Ureter (tissue), 1 donor: Measurements from ENCODE around the gene XIRP2. TPM values are rescaled to one million over a fixed set of nuclear protein-coding genes. Genes with fewer than 3 reads are reported as not detected.
"Not testable (repeated sequence)": the region's sequence is repeated elsewhere in the genome, so short reads cannot be mapped to it uniquely, and the experiment has no call there.

Experiments used
- DNase-seq: peaks from one replicate; pipeline ENCODE4 v3.0.0-alpha.2; 2020; ENCODE audit warnings: low spot score
- total RNA-seq: library from RNA; stranded (reverse); gene quantifications from one replicate; pipeline ENCODE4 v1.2.4, GENCODE V29; 2023
- donor health status: DM: yes; HTN: yes; CAD: no.

Gene XIRP2
- total RNA-seq, 1 donor from 2014 or later = 0.42 TPM

DNA sequence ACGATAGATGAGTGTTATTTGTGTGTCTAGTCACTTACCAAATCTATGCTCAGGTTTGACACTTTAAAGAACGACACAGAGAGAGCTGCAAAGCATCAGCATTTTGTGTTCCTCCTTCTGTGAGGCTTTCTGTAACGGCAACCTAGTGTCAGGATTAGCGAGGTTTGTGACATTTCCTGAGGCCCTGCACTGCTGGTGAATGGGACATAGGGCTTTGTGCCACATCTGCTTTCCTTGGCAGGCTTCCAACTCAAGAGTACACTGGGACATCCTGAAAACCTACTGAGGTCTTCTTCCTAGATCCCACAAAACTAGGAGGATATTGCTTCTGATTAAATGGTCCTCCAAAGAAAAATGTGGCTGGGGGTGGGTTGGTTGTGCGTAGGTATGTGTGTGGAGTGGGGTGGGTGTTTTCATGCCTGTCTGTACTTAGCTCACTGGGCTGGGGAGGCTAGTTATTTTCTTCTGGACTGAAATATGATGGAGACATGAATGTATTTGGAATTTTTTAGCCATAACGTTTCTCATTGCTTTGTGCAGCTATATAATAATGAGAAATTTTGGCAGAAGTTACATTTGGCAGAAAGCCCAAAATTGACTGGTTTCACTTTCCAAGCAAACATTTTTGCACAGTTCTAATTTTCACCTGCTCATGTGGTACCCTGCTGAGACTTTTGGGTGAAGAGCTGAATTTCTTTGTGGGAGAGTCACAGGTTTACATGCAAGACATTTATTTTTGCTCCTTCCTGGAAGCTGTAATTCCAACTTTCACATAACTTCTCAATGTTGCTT, 308.4 kb downstream of the XIRP2 start:
- no peak for DNase-seq

DNA sequence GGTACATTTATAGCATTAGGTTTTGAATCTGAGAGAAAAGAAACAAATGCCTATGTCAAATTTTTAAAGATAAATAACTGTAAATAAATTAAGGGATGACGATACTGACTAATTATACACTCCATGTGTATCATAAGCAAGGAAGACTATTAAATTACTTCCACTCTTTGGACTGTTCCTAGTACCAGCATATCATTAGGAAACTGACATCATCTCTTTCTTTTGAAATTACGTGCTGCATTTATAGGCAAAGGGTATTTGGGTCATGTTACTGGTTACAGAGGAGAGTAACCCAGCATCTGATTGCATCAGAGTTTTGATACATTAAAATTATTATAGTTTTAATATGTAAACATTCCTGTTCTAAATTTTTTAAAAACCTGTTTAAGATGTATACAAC, 309.7 kb downstream of the XIRP2 start:
- DNase-seq = no peak

DNA sequence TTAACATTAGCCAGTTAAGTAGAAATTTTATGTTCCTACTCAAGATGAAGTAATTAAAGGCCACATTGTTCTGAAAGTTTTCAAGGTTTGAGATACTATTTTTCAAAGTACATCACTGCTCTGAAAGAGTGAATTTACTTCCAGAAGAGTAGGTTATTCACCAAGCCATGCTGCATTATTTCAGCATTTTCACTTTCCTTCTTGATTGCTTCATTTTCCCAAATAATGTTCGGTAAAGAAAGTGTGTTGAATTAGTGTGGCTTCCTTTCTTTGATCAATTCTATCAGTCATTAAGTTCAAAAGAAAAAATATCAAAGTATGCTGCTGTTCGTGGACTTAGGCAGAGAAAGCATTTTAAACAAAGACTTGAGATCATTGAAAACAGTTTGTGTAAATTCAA, 310.3 kb downstream of the XIRP2 start:
- DNase-seq = no peak

- no peak for DNase-seq
These were observed 311.7 kb downstream of the XIRP2 start for GRCh38 chr2:167200019-167200418.

DNA sequence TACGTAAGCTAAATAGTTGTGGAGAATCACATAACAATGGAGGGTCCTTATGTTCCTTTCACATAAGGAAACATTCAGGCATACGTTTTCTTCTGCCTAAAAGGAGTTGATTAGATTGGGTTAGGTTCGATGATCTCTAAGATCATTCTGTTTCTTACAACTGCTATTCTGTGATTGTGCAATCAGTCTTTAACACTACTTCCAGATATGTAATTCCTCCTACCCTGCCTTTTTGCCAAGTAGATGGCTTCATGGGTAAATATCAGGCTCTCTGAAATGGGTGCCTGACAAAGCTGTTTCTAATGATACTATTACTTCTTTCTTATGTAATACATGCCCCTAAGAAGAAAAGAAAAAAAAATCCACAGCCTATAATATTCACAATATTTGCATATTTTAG, 321.5 kb downstream of the XIRP2 start:
- no peak for DNase-seq

DNA sequence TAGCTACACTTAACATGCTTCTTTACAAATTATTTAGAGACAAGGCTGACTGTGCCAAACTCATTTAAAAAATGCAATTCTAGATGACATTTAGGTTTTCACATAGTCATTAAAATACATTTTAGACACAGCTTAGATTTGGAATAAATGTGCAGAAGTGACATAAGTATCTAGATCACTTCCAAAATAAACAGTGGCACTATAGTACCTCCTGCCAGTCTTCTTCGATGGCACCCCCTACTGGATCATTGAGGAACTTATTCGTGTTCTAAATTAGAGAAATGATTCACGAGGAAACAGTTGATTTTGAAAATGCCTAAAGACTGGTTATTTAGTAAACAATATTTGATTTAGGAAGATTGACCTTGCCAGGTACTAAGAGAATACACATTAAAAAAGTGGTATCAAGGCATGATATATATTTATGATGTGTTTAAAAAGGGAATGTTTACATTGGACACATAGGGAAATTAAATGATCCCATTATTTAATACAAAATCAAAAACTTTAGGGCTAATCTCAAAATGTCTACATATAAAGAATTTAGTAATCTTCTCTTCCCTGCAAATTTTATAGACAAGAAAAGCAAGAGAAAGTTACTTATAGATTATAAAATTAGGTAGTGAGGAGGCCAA, 323.9 kb downstream of the XIRP2 start:
- DNase-seq = no peak

GRCh38 chr2:167215595-167215994, 327.3 kb downstream of the XIRP2 start:
- DNase-seq = no peak

DNA sequence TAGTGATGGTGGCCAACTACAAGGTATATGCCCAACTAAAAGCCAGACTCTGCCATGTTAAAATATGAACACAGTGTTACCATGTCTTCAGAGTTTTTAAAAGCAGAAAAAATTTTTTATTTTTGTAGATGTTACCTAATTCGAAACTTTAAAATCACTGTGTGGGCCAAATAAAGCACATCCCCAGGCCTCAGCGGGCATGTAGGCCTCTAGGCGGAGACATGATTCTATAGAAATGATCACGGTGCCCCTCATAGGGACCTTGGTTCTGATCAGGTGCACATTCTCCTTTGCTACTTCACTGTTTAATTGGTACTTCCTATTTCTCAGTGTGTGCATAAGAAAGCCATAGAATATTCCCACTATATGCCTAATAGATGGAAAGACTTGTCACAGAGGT, 349.2 kb downstream of the XIRP2 start:
- no peak for DNase-seq

DNA sequence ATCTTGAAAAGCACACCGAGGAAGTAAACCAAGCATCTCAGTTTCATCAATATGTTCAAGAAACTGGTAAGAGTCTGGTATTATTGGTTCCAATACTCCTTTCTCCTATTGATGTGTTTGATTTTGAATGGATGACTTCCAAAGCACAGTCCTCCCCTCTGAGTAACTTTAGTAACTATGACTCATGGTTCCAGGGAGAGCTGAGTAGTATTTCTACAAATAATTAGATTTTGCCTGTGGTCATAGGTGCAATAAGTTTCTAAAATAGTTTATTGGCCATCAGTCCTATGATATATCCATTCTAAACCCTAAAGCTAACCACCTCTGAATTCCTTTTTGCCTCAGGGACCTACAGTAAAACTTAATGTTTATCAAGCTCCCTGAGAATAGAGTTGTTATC, 352.4 kb downstream of the XIRP2 start:
- DNase-seq = no peak

DNA sequence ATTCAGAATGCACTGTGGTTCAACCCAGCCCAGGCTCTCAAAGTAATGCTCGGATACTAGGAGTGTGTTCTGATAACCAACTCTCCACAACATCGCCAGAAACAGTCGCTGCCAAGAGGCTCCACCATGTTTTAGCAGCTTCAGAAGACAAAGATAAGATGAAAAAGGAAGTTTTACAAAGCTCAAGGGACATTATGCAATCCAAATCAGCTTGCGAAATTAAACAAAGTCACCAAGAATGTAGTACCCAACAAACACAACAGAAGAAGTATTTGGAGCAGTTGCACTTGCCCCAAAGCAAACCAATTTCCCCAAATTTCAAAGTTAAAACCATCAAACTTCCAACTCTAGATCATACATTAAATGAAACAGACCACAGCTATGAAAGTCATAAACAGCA, 360.9 kb downstream of the XIRP2 start:
- no peak for DNase-seq

GRCh38 chr2:167253025-167253424, 364.7 kb downstream of the XIRP2 start:
- DNase-seq = no peak

GRCh38 chr2:167254721-167255120, 366.4 kb downstream of the XIRP2 start:
- DNase-seq = no peak

- no peak for DNase-seq
These were observed 370.4 kb downstream of the XIRP2 start for GRCh38 chr2:167258712-167259111.

DNA sequence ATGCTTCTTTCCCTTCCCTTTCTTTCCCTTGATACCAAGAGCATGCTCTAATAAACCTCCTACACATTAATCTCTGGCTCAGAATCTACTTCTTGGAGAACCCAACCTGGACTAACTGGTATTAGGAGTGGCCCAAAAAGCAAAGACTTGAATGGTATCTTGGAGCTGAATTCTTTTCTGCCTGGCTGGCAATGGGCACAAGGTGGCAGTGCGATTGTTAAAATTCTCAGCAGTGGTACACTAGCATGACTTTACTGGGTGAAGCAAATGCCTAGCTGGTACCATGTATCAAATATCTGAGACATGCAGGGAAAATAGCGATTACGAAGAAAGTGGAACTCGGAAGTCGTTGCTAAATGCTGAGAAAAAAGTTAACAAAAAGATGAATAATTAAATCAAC, 376.1 kb downstream of the XIRP2 start:
- no peak for DNase-seq

DNA sequence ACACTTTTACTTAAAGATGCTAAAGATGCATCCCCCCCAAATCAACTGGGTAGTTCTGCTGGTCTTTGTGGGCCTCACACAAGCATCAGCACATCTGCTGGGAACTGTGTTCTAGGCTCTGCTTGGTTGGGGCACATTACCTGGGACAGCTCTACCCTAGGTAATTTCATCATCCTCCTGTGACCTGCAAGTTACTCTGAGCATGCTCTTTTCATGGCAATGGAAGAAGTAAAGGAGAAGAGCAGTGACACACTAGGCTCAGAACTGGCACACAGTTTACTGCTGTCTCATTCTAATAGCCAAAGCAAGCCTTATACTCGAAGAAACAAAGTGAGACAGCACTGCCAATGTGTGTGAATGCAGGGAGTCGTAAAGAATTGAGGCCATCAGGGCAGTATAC, 376.7 kb downstream of the XIRP2 start:
- no peak for DNase-seq

- DNase-seq = no peak
These were observed 377.4 kb downstream of the XIRP2 start for GRCh38 chr2:167265722-167266121.

DNA sequence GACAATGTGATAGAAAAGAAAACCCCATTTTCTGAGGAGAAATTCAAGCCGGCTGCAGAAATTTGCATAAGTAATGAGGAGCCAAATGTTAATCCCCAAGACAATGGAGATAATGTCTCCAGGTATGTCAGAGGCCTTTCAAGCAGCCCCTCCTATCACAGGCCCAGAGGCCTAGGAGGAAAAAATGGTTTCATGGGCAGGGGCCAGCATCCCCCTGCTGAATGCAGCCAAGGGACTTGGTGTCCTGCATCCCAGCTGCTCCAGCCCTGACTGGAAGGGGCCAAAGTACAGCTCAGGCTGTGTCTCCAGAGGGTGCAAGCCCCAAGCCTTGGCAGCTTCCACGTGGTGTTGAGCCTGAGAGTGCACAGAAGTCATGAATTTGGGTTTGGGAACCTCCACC, 380.0 kb downstream of the XIRP2 start:
- not testable (repeated sequence) for DNase-seq

- no peak for DNase-seq
These were observed 383.7 kb downstream of the XIRP2 start for GRCh38 chr2:167271932-167272331.

GRCh38 chr2:167275046-167275445, 386.8 kb downstream of the XIRP2 start:
- DNase-seq = no peak

DNA sequence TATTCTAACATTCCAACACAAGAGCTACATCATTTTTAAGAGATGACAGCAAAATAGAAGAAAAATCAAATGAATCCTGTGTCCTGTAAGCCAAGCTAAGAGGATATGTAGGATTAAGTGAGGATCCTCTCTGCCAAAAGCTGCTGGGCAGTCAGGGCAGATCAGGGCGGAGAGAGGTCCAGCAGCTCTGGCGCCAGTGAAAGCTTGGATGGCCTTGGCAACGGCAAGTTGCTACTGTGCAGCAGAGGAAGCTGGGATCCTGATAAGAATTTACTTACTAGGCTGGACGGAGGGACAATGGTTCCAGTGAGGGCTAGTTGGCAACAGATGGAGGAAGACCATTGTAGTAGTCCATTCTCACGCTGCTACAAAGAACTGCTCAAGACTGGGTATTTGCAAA, 391.5 kb downstream of the XIRP2 start:
- no peak for DNase-seq

DNA sequence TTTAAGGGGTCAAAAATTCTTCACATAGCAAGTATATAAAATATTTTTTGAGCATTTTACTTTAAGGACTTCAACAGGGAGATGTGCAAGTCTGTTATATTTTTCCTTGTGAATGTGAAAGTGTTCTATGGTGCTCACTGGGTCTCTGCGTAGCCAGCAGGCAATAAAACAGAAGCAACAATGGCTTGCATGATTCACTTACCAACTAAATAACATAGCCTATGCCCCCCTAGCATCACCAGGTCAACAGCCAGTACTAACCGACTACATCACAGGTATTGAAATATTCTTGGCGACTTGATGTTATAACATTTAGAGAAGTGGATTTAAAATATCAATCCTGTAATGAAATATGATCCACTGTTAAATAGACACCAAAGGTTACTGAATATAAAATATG, 398.9 kb downstream of the XIRP2 start:
- DNase-seq = no peak

- DNase-seq = no peak
These were observed 401.6 kb downstream of the XIRP2 start for GRCh38 chr2:167289651-167290410.
